ENCODE results near the gene FHOD3. TPM values are rescaled to one million over a fixed set of nuclear protein-coding genes. Genes with fewer than 3 reads are reported as not detected.

Gene FHOD3
- total and polyA plus RNA-seq, 2 of the 4 experiments (the other 2 are of a cell fraction): 14.6 to 16.0 TPM

GRCh38 chr18:36397033-36397432 lies 99.5 kb downstream of the FHOD3 start:
- Histone ChIP-seq H3K4me3 (ENCODE audit: insufficient read depth, low read depth, low read length) (no peak overlapping the region), H3K18ac (ENCODE audit: low read depth, low read length) (no peak overlapping the region), H3K9me3 (ENCODE audit: control insufficient read depth, insufficient read depth, low read length) (no peaks in the 10 kb centered on the region), H3K36me3 (ENCODE audit: control insufficient read depth, insufficient read depth, low read length) (no peaks in the 10 kb centered on the region), H3K4ac (ENCODE audit: low read depth, low read length) (no peak overlapping the region), H3K4me1 (ENCODE audit: control insufficient read depth, insufficient read depth, low read length) (peaks cover 3% of the 10 kb centered on the region), H4K20me1 (ENCODE audit: insufficient read depth, low read length) (no peaks in the 10 kb centered on the region), H4K8ac (ENCODE audit: low read depth in 2 of 2, low read length in 2 of 2) (no peak overlapping the region), H3K9ac (ENCODE audit: low read depth, low read length) (no peak overlapping the region), H3K14ac (replicated peaks; ENCODE audit: low read depth, low read length) (no peak overlapping the region), H3K79me1 (ENCODE audit: low read depth in 1 of 2, low read length in 2 of 2) (0 out of 4 replicates have a peak, but pooled peaks cover 3 to 8% of the 10 kb centered on the region in 2 experiments), H2AK9ac (replicated peaks; ENCODE audit: low read depth, low read length, poor library complexity) (no peak overlapping the region), H2BK120ac (ENCODE audit: low read depth, low read length) (no peak overlapping the region), H2BK15ac (ENCODE audit: low read depth, low read length) (no peak overlapping the region), H4K91ac (ENCODE audit: insufficient read depth, low read depth, low read length) (no peak overlapping the region), H4K5ac (ENCODE audit: low read depth, low read length) (no peak overlapping the region), H3K4me2 (ENCODE audit: low read depth, low read length) (no peak overlapping the region), H2BK5ac (ENCODE audit: low read depth, low read length, poor library complexity, severe bottlenecking) (no peak overlapping the region), H2AFZ (replicated peaks; ENCODE audit: low read length, poor library complexity) (no peak overlapping the region), H3K27me3 (ENCODE audit: control insufficient read depth, insufficient read depth, low read length) (no peaks in the 10 kb centered on the region), H3K23ac (ENCODE audit: low read depth, low read length) (no peak overlapping the region), H3K27ac (ENCODE audit: insufficient read depth, low read length) (no peak overlapping the region), H3K56ac (ENCODE audit: extremely low read depth, insufficient read depth, low read length) (no peak overlapping the region), H2AK5ac (ENCODE audit: low read depth, low read length) (no peak overlapping the region), H2BK20ac (ENCODE audit: low read depth, low read length) (no peak overlapping the region), H3K9me1 (ENCODE audit: insufficient read depth, low read length) (peaks cover under 1% of the 10 kb centered on the region; the same call in 1 of the 2 replicates)
- dilution Hi-C loops (cut with HindIII; ENCODE audit: low sequenced_read_pairs, unreplicated experiment): no loop called here
- POLR2A ChIA-PET (ENCODE audit: unreplicated experiment): no interaction called here
- in situ Hi-C loops (cut with MboI; ENCODE audit: low sequenced_read_pairs): no loop called here
- BruUV-seq (replicated peaks): no TSS peak
- no peak for TF ChIP-seq MAZ (IDR thresholded peaks at IDR 0.05; ENCODE audit: borderline replicate concordance, low read depth, low read length)
- no peak for TF ChIP-seq RCOR1 (IDR thresholded peaks at IDR 0.05; ENCODE audit: insufficient replicate concordance, low read length)
- no peak for TF ChIP-seq CHD1 (IDR thresholded peaks at IDR 0.05; ENCODE audit: low read depth, low read length)
- TF ChIP-seq MAFK (IDR thresholded peaks at IDR 0.05; ENCODE audit: low read depth, low read length): no peak
- TF ChIP-seq RFX5 (IDR thresholded peaks at IDR 0.05; ENCODE audit: low read depth, low read length): no peak
- no peak for TF ChIP-seq ELK1 (IDR thresholded peaks at IDR 0.05; ENCODE audit: borderline replicate concordance, low read depth, low read length)
- no peak for TF ChIP-seq CEBPB (IDR thresholded peaks at IDR 0.05; ENCODE audit: low read depth, low read length)
- TF ChIP-seq POLR2A (IDR thresholded peaks at IDR 0.05; ENCODE audit: low read depth, low read length): no peak
- no peak for TF ChIP-seq NFE2L2 (IDR thresholded peaks at IDR 0.05; ENCODE audit: low read depth, low read length)
- no peak for TF ChIP-seq RAD21 (IDR thresholded peaks at IDR 0.05; ENCODE audit: low read length)
- TF ChIP-seq USF2 (IDR thresholded peaks at IDR 0.05; ENCODE audit: low read depth, low read length): no peak
- TF ChIP-seq MXI1 (IDR thresholded peaks at IDR 0.05; ENCODE audit: borderline replicate concordance, low read depth, low read length): no peak
- TF ChIP-seq FOS (IDR thresholded peaks at IDR 0.05; ENCODE audit: low read depth, low read length): no peak
- TF ChIP-seq CTCF (conservative IDR thresholded peaks at IDR 0.05; ENCODE audit: low read depth, low read length): no peak
- TF ChIP-seq BHLHE40 (IDR thresholded peaks at IDR 0.05; ENCODE audit: low read depth, low read length): no peak
- no peak for TF ChIP-seq SMC3 (IDR thresholded peaks at IDR 0.05; ENCODE audit: low read depth, low read length)
- ATAC-seq (ENCODE audit: low read depth) (no peak), DNase-seq (no peak)
- intact Hi-C loops (cut with micrococcal nuclease): no loop called here
- CTCF ChIA-PET: no interaction called here

All from IMR-90 (cell line).